Tibial artery (tissue), 4 donors: Measurements from ENCODE around the gene POLRMT.

Experiments used
- DNase-seq, 2 donors: peaks; one replicate each; pipeline ENCODE4 v3.0.0-alpha.2; 2019
- H3K27ac ChIP-seq, 2 donors: fragments of 200-600 bp; sonication (generic) in 1 of 2; 1 replicate in 1 of 2; 2 replicates in 1 of 2; pipeline ENCODE4 v1.5.1; 2018 to 2019; ENCODE audit warnings: mild to moderate bottlenecking in 1 of 2
- H3K27me3 ChIP-seq, 2 donors: fragments of 200-600 bp; sonication (generic) in 1 of 2; one replicate each; pipeline versions ENCODE4 v1.5.1 to v1.6.0; 2016 to 2019
- H3K36me3 ChIP-seq, 3 donors: fragments of 200-600 bp; sonication (generic) in 2 of 3; one replicate each; pipeline ENCODE4 v1.5.1; 2016 to 2019; ENCODE audit warnings: mild to moderate bottlenecking in 2 of 3
- H3K4me1 ChIP-seq, 4 donors: fragments of 200-600 bp; sonication (generic) in 2 of 4; 1 replicate in 3 of 4; 2 replicates in 1 of 4; pipeline ENCODE4 v1.5.1; 2016 to 2019
- H3K4me3 ChIP-seq, 2 donors: fragments of 200-600 bp; sonication (generic) in 1 of 2; 1 replicate in 1 of 2; 2 replicates in 1 of 2; pipeline ENCODE4 v1.5.1; 2018 to 2019; ENCODE audit warnings: mild to moderate bottlenecking in 2 of 2
- H3K9me3 ChIP-seq, 3 donors: fragments of 200-600 bp; sonication (generic) in 1 of 3; one replicate each; pipeline ENCODE4 v1.5.1; 2016 to 2019
- CTCF ChIP-seq, 2 experiments: fragments of 200-600 bp in 1 of 2; fragments of 450-650 bp in 1 of 2; IDR thresholded peaks; one replicate each; pipeline ENCODE4 v1.5.1; 2017 to 2019; ENCODE audit warnings: antibody characterized with exemption in 2 of 2, mild to moderate bottlenecking in 1 of 2, moderate library complexity in 1 of 2
- intact Hi-C: fragments of 100-400 bp; cut with DNase I; formaldehyde crosslinking; loops from one replicate; pipeline ENCODE4 v1.15.0; 2023; ENCODE audit warnings: low total_unique reads

Gene POLRMT

GRCh38 chr19:633068-633785 lies at the start of gene POLRMT:
Gene POLRMT, minus strand, starts transcription at chr19:633537. Its CDS starts 25 bp downstream, at chr19:633512.
- intact Hi-C loops, result no loop called here

GRCh38 chr19:682678-683320 lies 49.5 kb upstream of the POLRMT start:
- H3K27ac ChIP-seq, result no peak overlapping the region
- H3K27me3 ChIP-seq, result no peaks in the 10 kb centered on the region
- intact Hi-C loops, result no loop called here
- no peak for TF ChIP-seq CTCF (IDR thresholded peaks at IDR 0.05)
- peaks cover 0 to 5% (median 0%) of the 10 kb centered on the region in 3 donors for H3K36me3 ChIP-seq
- H3K9me3 ChIP-seq, result no peaks in the 10 kb centered on the region
- peaks cover 12 to 27% (median 21%) of the 10 kb centered on the region in 4 donors for H3K4me1 ChIP-seq
- peak in 1 of 2 donors; percentile 21 for DNase-seq
- H3K4me3 ChIP-seq, result no peak overlapping the region

More at GRCh38 chr19:633068-633785, at the start of gene POLRMT:
- DNase-seq, result peak; percentile 98 to 99
- no peaks in the 10 kb centered on the region for H3K9me3 ChIP-seq
- H3K36me3 ChIP-seq, result peaks cover 15 to 30% (median 22%) of the 10 kb centered on the region in 3 donors
- peak within 1 kb of the TSS; percentile 65 to 76 for H3K27ac ChIP-seq
- TF ChIP-seq CTCF (IDR thresholded peaks at IDR 0.05), result no peak
- H3K27me3 ChIP-seq, result no peaks in the 10 kb centered on the region
- H3K4me3 ChIP-seq, result peak within 1 kb of the TSS; percentile 86 to 87
- peaks cover 0 to 29% (median 23%) of the 10 kb centered on the region in 4 donors for H3K4me1 ChIP-seq

- peak overlapping the region; percentile 93 to 97 for H3K27ac ChIP-seq
- H3K9me3 ChIP-seq, result no peaks in the 10 kb centered on the region
- intact Hi-C loops, result no loop called here
- peaks cover 0 to 5% (median 0%) of the 10 kb centered on the region in 3 donors for H3K36me3 ChIP-seq
- H3K4me3 ChIP-seq, result peak overlapping the region; percentile 37 to 83
- peaks cover 12 to 42% (median 28%) of the 10 kb centered on the region in 4 donors for H3K4me1 ChIP-seq
- TF ChIP-seq CTCF (IDR thresholded peaks at IDR 0.05), result no peak
- H3K27me3 ChIP-seq, result no peaks in the 10 kb centered on the region
- peak in 1 of 2 donors; percentile 41 for DNase-seq
Measured at GRCh38 chr19:681029-682019, 48.0 kb upstream of the POLRMT start.

GRCh38 chr19:680287-681028 lies 47.1 kb upstream of the POLRMT start:
- Histone ChIP-seq H3K4me1 (peaks cover 12 to 48% (median 31%) of the 10 kb centered on the region in 4 donors), H3K9me3 (no peaks in the 10 kb centered on the region), H3K36me3 (peaks cover 0 to 5% (median 0%) of the 10 kb centered on the region in 3 donors), H3K27me3 (no peaks in the 10 kb centered on the region), H3K4me3 (peak overlapping the region; percentile 71 to 83), H3K27ac (peak overlapping the region; percentile 93 to 97)
- peak; percentile 99 to 100 for DNase-seq
- intact Hi-C loops, result no loop called here
- TF ChIP-seq CTCF (IDR thresholded peaks at IDR 0.05), result peak; percentile 35 to 52
